GM19240 (cell line): ENCODE data around the gene CTIF.

Experiments
- DNase-seq: peaks from one replicate; pipeline ENCODE4 v3.0.0; 2011; ENCODE audit warnings: low spot score; ENCODE audit not compliant: insufficient read length

Gene CTIF

GRCh38 chr18:48533340-48534070, 5.3 kb upstream of the CTIF start:
- no peak for DNase-seq

GRCh38 chr18:48534364-48534763, 4.5 kb upstream of the CTIF start:
- no peak for DNase-seq

- DNase-seq = no peak
These were observed 2.9 kb upstream of the CTIF start for GRCh38 chr18:48535956-48536355.

- DNase-seq = no peak
These were observed 2.3 kb upstream of the CTIF start for GRCh38 chr18:48536516-48536915.

GRCh38 chr18:48539406-48540250, 797 bp downstream of the CTIF start:
- no peak for DNase-seq

- peak; percentile 26 for DNase-seq
These were observed 1.6 kb downstream of the CTIF start for GRCh38 chr18:48540251-48541025.

- peak; percentile 25 for DNase-seq
These were observed 2.4 kb downstream of the CTIF start for GRCh38 chr18:48541026-48541746.

- DNase-seq = no peak
These were observed 3.0 kb downstream of the CTIF start for GRCh38 chr18:48541747-48542400.

GRCh38 chr18:48542513-48543181, 3.8 kb downstream of the CTIF start:
- DNase-seq = no peak

GRCh38 chr18:48543228-48543627, 4.4 kb downstream of the CTIF start:
- no peak for DNase-seq

- DNase-seq = no peak
These were observed 5.3 kb downstream of the CTIF start for GRCh38 chr18:48544116-48544515.

- no peak for DNase-seq
These were observed 6.0 kb downstream of the CTIF start for GRCh38 chr18:48544661-48545415.

- no peak for DNase-seq
These were observed 7.0 kb downstream of the CTIF start for GRCh38 chr18:48545757-48546321.

GRCh38 chr18:48546396-48546795, 7.6 kb downstream of the CTIF start:
- no peak for DNase-seq

- DNase-seq = no peak
These were observed 8.7 kb downstream of the CTIF start for GRCh38 chr18:48547531-48547981.

GRCh38 chr18:48548011-48548771, 9.4 kb downstream of the CTIF start:
- no peak for DNase-seq

GRCh38 chr18:48548921-48549320, 10.1 kb downstream of the CTIF start:
- no peak for DNase-seq

- no peak for DNase-seq
These were observed 11.4 kb downstream of the CTIF start for GRCh38 chr18:48550101-48550729.
